Activated CD4-positive, alpha-beta T cell treated with anti-CD3 and anti-CD28 coated beads, Interleukin-2, Interleukin-6, amounts not matched to agents 100 ng/mL and 50 ng/mL, durations not matched to agents 16 hours and 8 hours (primary cell): Measurements from ENCODE around the gene ZNF335.

Source experiments
- DNase-seq: peaks from one replicate; pipeline ENCODE4 v3.0.0-alpha.2; 2020

Gene ZNF335

GRCh38 chr20:45950330-45950646, 21.7 kb downstream of the ZNF335 start:
- DNase-seq = no peak

GRCh38 chr20:45949542-45950329, 22.3 kb downstream of the ZNF335 start:
- DNase-seq = no peak

DNA sequence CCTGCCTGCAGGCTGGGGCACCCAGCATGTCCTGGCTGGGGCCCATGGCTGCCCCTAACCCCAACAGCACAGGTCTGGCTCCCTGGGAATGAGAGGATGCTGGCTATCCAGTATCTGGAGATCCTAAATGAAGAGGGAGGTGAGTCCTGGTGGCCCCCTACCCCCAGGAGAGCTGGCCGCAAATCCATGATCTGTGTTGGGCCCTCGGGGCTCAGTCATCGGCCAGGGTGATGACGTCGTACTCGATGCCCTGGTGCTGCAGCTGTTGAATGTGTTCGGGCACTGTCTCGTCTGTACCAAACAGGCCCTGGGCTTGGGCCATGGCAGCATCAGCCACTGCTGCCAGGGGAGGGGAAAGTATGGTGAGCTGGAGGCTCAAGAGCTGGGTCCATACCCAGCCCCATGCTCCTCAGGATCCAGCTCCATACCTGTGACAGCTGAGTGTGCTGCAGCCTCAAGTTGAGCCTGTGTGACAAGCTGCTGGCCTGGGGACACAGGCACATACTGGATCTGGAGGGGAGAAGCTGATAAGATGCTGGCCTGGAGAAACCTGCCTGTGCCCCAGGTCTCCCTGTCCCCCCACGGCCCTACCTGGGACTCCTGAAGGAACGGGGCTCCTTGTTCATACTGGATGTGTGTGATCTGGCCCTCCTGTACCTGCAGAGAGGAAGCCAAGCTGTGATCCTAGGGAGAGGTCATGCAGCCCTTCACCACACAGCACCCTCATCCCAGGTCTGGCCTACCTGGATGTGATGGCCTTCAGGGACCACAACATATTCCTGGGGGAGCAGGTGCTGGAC, 23.1 kb downstream of the ZNF335 start:
- DNase-seq = no peak

GRCh38 chr20:45948261-45948733, 23.7 kb downstream of the ZNF335 start:
- DNase-seq = no peak

GRCh38 chr20:45947110-45947866, 24.7 kb downstream of the ZNF335 start:
- no peak for DNase-seq

GRCh38 chr20:45946149-45946970, 25.6 kb downstream of the ZNF335 start:
- peak; percentile 71 for DNase-seq

DNA sequence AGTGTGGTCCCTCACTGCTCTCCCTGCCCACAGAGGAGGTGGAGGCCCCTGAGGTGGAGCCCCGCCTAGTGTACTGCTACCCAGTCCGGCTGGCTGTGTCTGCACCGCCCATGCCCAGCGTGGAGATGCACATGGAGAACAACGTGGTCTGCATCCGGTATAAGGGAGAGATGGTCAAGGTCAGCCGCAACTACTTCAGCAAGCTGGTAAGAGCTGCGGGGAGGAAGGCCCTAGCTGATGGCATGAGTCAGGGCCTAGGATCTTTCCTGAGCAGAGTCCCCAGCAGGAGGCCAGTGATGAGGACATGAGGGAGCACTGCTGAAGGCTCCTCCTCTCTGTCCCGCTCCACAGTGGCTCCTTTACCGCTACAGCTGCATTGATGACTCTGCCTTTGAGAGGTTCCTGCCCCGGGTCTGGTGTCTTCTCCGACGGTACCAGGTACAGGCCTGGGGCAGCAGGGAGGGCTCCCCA, 26.3 kb downstream of the ZNF335 start:
- DNase-seq = no peak

- no peak for DNase-seq
These were observed 26.9 kb downstream of the ZNF335 start for GRCh38 chr20:45944965-45945677.

GRCh38 chr20:45944151-45944964, 27.6 kb downstream of the ZNF335 start:
- DNase-seq = peak; percentile 77

GRCh38 chr20:45943613-45944012, 28.4 kb downstream of the ZNF335 start:
- DNase-seq = no peak

DNA sequence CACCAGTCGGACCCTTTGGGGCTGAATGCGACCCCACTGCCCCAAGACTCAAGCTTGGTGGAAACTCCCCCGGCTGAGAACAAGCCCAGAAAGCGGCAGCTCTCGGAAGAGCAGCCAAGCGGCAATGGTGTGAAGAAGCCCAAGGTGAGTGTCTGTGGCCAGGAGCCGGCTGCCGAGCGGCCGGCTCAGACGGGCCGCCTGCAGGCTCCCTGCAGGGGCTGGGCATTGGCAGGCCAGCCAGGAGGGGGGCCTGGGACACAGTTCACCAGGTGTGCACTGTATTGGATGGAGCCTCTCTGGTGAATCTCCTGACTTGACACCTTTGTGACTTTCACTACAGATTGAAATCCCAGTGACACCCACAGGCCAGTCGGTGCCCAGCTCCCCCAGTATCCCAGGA, 31.5 kb downstream of the ZNF335 start:
- DNase-seq = no peak

- DNase-seq = no peak
These were observed 31.9 kb downstream of the ZNF335 start for GRCh38 chr20:45940053-45940452.

DNA sequence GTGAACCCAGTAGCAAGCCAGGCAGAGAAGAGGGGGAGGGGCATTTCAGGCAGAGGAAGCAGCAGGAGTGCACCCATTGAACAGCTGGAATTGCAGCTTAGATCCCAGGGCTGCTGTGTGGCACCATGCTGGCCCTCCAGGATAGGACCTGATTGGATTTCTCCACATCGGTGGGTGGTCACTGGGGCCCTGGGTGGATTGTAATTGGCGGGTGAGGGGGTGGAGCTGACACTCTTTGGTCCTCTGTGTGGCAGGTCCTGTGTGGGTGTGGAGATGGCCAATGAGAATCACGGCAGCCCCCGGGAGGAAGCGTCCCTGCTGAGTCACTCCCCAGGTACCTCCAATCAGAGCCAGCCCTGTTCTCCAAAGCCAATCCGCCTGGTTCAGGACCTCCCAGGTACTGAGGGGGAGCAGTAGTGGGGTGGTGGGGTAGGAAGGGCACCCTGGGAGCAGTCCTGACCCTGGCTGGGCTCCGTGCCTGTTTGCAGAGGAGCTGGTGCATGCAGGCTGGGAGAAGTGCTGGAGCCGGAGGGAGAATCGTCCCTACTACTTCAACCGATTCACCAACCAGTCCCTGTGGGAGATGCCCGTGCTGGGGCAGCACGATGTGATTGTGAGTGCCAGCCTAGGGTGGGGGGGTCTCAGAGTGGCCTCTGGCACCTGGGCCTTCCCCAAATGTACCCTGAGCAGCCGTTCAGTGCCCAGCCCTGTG, 33.1 kb downstream of the ZNF335 start:
- DNase-seq = no peak

GRCh38 chr20:45937765-45938164, 34.2 kb downstream of the ZNF335 start:
- DNase-seq = peak; percentile 41

GRCh38 chr20:45935416-45936046, 36.5 kb downstream of the ZNF335 start:
- DNase-seq = no peak

GRCh38 chr20:45934586-45935415, 37.2 kb downstream of the ZNF335 start, which contains the start of gene PCIF1:
Gene PCIF1, plus strand, starts transcription at chr20:45934683. Its CDS starts 4,317 bp downstream, at chr20:45939000.
- DNase-seq = peak; percentile 99

DNA sequence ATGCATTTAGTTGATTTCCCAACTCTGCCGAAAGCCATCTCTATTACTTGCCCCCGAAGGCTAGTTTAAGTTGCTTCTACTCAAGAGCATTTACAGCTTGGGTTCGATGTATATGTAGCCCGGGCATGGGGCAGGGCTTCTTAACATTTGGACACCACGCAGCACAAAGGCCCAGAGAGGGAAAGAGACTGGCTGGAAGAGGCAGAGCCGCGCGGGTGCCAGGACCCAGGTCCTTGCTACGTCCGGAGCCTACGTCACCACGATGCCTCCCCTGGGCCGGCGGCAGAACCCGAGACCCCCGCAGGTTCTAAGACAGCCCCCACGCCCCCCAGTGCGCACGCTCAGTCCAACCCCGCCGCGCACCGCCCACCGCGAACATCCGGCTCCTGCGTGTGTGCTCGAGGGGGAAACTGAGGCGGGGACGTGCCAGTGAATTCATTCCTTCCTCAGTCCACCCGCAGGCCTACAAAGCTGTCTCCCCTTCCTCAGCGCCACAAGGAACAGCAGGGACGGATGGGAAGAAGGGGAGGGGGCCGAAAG, 37.9 kb downstream of the ZNF335 start:
- DNase-seq = peak; percentile 65
